K562 (cell line): Measurements from ENCODE around the gene AHCYL2. TPM values are rescaled to one million over a fixed set of nuclear protein-coding genes. Genes with fewer than 3 reads are reported as not detected.
A peak's percentile ranks its signal among the peaks of the same experiment; 100 is the strongest.

Source experiments
- ATAC-seq: fragments of 200-7000 bp; cut with Tn5 transposase; 3 replicates; pipeline ENCODE4 v1.9.1; 2020; ENCODE audit warnings: moderate library complexity
- BruUV-seq: library from RNA; stranded (reverse); fragments of 400-500 nt; replicated peaks from 2 replicates; lab custom pipeline; 2021; lab: Mats Ljungman, UMichigan
- CTCF ChIA-PET: fragments of 300-600 bp; formaldehyde crosslinking; extraction: SDS; loops from one replicate; lab custom pipeline; 2021; ENCODE audit warnings: low intra/inter-chr PET ratio; lab: Yijun Ruan, JAX
- POLR2A ChIA-PET: fragments of 300-600, 350-650 bp; sonication (Branson Sonifier 250); formaldehyde crosslinking; extraction: SDS; loops from one replicate; lab custom pipeline; 2021; ENCODE audit warnings: antibody characterized with exemption, inconsistent platforms; lab: Yijun Ruan, JAX
- DNase-seq, 4 experiments: peaks; one replicate each; pipeline versions ENCODE4 v3.0.0 to v3.0.0-alpha.2; 2011 to 2018; ENCODE audit warnings: low spot score in 3 of 4, mixed read lengths in 3 of 4; ENCODE audit errors: extremely low read depth in 1 of 4
- FAIRE-seq: peaks from 2 replicates; lab custom pipeline; 2011; peaks lifted over from hg19 to GRCh38; lab: Jason Lieb, UNC
- H2AFZ ChIP-seq: 2 replicates; pipeline ENCODE4 v1.6.0; 2011; ENCODE audit warnings: low read depth, low read length, control low read depth, inconsistent platforms
- H3K27ac ChIP-seq: fragments of 200-600 bp; 3 replicates; pipeline ENCODE4 v1.8.0; 2011; ENCODE audit warnings: low read depth, mild to moderate bottlenecking, control low read depth, inconsistent platforms, low read length, moderate library complexity, mixed read lengths; ENCODE audit errors: extremely low read depth
- H3K27me3 ChIP-seq, 2 experiments: fragments of 300-600 bp in 1 of 2; 2 replicates in 1 of 2; 3 replicates in 1 of 2; pipeline versions ENCODE4 v1.6.0 to v1.8.0; 2011; ENCODE audit warnings: inconsistent platforms in 2 of 2, low read length in 2 of 2, mild to moderate bottlenecking in 1 of 2, mixed read lengths in 1 of 2, moderate library complexity in 1 of 2; ENCODE audit not compliant: control insufficient read depth in 2 of 2, insufficient read depth in 2 of 2
- H3K36me3 ChIP-seq: fragments of 300-600 bp; 3 replicates; pipeline ENCODE4 v1.8.0; 2011; ENCODE audit warnings: mild to moderate bottlenecking, low read length, inconsistent platforms; ENCODE audit not compliant: control insufficient read depth, insufficient read depth
- H3K4me1 ChIP-seq, 2 experiments: fragments of 200-600 bp in 1 of 2; replicated peaks in 1 of 2; 2 replicates in 1 of 2; 3 replicates in 1 of 2; pipeline versions ENCODE4 v1.5.1 to v1.8.0; 2011; ENCODE audit warnings: inconsistent platforms in 2 of 2, low read length in 2 of 2, mild to moderate bottlenecking in 1 of 2, mixed read lengths in 1 of 2, moderate library complexity in 1 of 2; ENCODE audit not compliant: control insufficient read depth in 2 of 2, insufficient read depth in 2 of 2
- H3K4me2 ChIP-seq: 2 replicates; pipeline ENCODE4 v1.6.1; 2011; ENCODE audit warnings: low read length, control low read depth, inconsistent platforms, mixed read lengths; ENCODE audit not compliant: insufficient read depth
- H3K4me3 ChIP-seq: fragments of 200-600 bp; sonication (generic), shearing (Covaris generic); 2 replicates; pipeline ENCODE4 v1.5.1; 2016; ENCODE audit warnings: control low read depth, inconsistent platforms
- H3K79me2 ChIP-seq: fragments of 200-600 bp; 3 replicates; pipeline ENCODE4 v1.8.0; 2011; ENCODE audit warnings: low read length, inconsistent platforms; ENCODE audit not compliant: control insufficient read depth, insufficient read depth
- H3K9ac ChIP-seq, 2 experiments: 2 replicates each; pipeline versions ENCODE4 v1.6.0 to v1.6.1; 2011; ENCODE audit warnings: low read depth in 2 of 2, low read length in 2 of 2, control low read depth in 1 of 2, inconsistent platforms in 1 of 2, mild to moderate bottlenecking in 1 of 2, mixed read lengths in 1 of 2; ENCODE audit not compliant: insufficient read depth in 1 of 2
- H3K9me1 ChIP-seq: one replicate; pipeline ENCODE4 v1.6.0; 2011; ENCODE audit warnings: inconsistent platforms, mild to moderate bottlenecking, low read length, moderate library complexity; ENCODE audit not compliant: control insufficient read depth, insufficient read depth
- H3K9me3 ChIP-seq: replicated peaks from 2 replicates; pipeline ENCODE4 v1.5.1; 2011; ENCODE audit warnings: low read depth, low read length, inconsistent platforms; ENCODE audit not compliant: control insufficient read depth, insufficient read depth
- H4K20me1 ChIP-seq: replicated peaks from 2 replicates; pipeline ENCODE4 v1.6.1; 2011; ENCODE audit warnings: low read length, inconsistent platforms, mixed read lengths; ENCODE audit not compliant: control insufficient read depth, insufficient read depth
- CEBPB ChIP-seq: fragments of 450-650 bp; IDR thresholded peaks from 2 replicates; pipeline ENCODE4 v1.6.1; 2016; ENCODE audit warnings: missing genetic modification characterization, missing compliant biosample characterization
- DACH1 ChIP-seq: fragments of 450-650 bp; IDR thresholded peaks from 2 replicates; pipeline ENCODE4 v1.6.1; 2018; ENCODE audit not compliant: partially characterized antibody
- DNMT1 ChIP-seq: fragments of 450-650 bp; IDR thresholded peaks from 2 replicates; pipeline ENCODE4 v1.6.1; 2016; ENCODE audit warnings: antibody characterized with exemption, mild to moderate bottlenecking
- ETV5 ChIP-seq: sonication (generic); formaldehyde crosslinking; IDR thresholded peaks from 2 replicates; pipeline ENCODE4 v1.4.0; 2020; ENCODE audit warnings: low read depth, mild to moderate bottlenecking, missing genetic modification reagents
- GABPA ChIP-seq: fragments of 200-800 bp; sonication (Bioruptor generic); conservative IDR thresholded peaks from 2 replicates; pipeline ENCODE4 v1.6.1; 2016; ENCODE audit warnings: low read depth, missing genetic modification characterization, missing compliant biosample characterization
- KDM5B ChIP-seq: fragments of 200-600 bp; sonication (generic); IDR thresholded peaks from 2 replicates; pipeline ENCODE4 v1.6.1; 2012; ENCODE audit warnings: low read depth, mild to moderate bottlenecking, moderate library complexity, low read length, control low read depth, inconsistent platforms; ENCODE audit not compliant: insufficient replicate concordance
- PHF8 ChIP-seq: fragments of 200-600 bp; sonication (generic); IDR thresholded peaks from 2 replicates; pipeline ENCODE4 v1.6.1; 2012; ENCODE audit warnings: mixed run types, mild to moderate bottlenecking, inconsistent platforms, low read length, moderate library complexity, borderline replicate concordance
- STAG1 ChIP-seq: sonication (generic); formaldehyde crosslinking; IDR thresholded peaks from 2 replicates; pipeline ENCODE4 v1.5.0; 2020; ENCODE audit warnings: missing genetic modification reagents, borderline replicate concordance
- ZNF175 ChIP-seq: fragments of 200-800 bp; sonication (Bioruptor generic); IDR thresholded peaks from 2 replicates; pipeline ENCODE4 v1.6.1; 2016; ENCODE audit warnings: low read depth, mild to moderate bottlenecking, missing genetic modification characterization, missing compliant biosample characterization
- WGBS: fragments of 100-300 bp; shearing (Covaris generic); methylation state at CpG from one replicate; pipeline ENCODE4 v1.1.6; 2016; ENCODE audit warnings: low coverage, mixed read lengths; ENCODE audit not compliant: insufficient coverage; ENCODE audit errors: missing lambda C conversion rate; 5-methylcytosine and 5-hydroxymethylcytosine counted together
- in situ Hi-C: fragments of 300-500 bp; cut with MboI; formaldehyde crosslinking; loops from 4 replicates; pipeline ENCODE4 v1.15.0; 2018; ENCODE audit warnings: inconsistent platforms, mixed read lengths
- intact Hi-C: fragments of 100-400 bp; cut with micrococcal nuclease; formaldehyde crosslinking; loops from 2 replicates; pipeline ENCODE4 v1.14.2; 2022
- polyA plus RNA-seq, 8 experiments: library from polyadenylated mRNA; depleted of rRNA in 4 of 8; stranded (reverse) in 5 of 8; unstranded in 3 of 8; fragments of >200 nt; fragmentation: Nextera tagmentation in 2 of 8; fragmentation: Illumina TruSeq in 1 of 8; extraction: Ambion mirVana in 2 of 8; extraction: Trizol in 1 of 8; gene quantifications; 2 replicates each; pipeline versions ENCODE4 v1.2.1 to v1.2.3, GENCODE V29; 2011 to 2014; ENCODE audit warnings: inconsistent platforms in 1 of 8, missing spikeins in 1 of 8
- total RNA-seq, 7 experiments: library from RNA; depleted of rRNA in 6 of 7; stranded (reverse); fragments of >200 nt in 6 of 7; fragmentation: Illumina TruSeq in 2 of 7; extraction: Trizol in 2 of 7; gene quantifications; 2 replicates each; pipeline versions ENCODE4 v1.2.1 to v1.2.3, GENCODE V29; 2011 to 2021; ENCODE audit warnings: low replicate concordance in 1 of 7

Gene AHCYL2
- total and polyA plus RNA-seq, 9 of the 15 experiments (the other 6 are each of a cell fraction or from before 2014, with no cell fraction given): 0.93 to 10.5 (median 5.2) TPM

GRCh38 chr7:129426482-129426881, 201.7 kb downstream of the AHCYL2 start:
- Histone ChIP-seq H3K4me3 (no peak overlapping the region), H4K20me1 (no peaks in the 10 kb centered on the region), H3K9ac (no peak overlapping the region), H3K9me3 (no peaks in the 10 kb centered on the region), H2AFZ (no peak overlapping the region), H3K27me3 (no peaks in the 10 kb centered on the region), H3K4me1 (peaks cover 7 to 23% of the 10 kb centered on the region in 2 experiments; a peak in 4 of 5 replicates), H3K4me2 (no peak overlapping the region), H3K79me2 (no peaks in the 10 kb centered on the region), H3K9me1 (no peaks in the 10 kb centered on the region), H3K36me3 (no peaks in the 10 kb centered on the region), H3K27ac (no peak overlapping the region)
- no peak for DNase-seq
- POLR2A ChIA-PET: interaction anchor here (0.5 to 3.7 kb wide), 3 partner anchors 8 to 474 kb away, joined by 3 to 44 read pairs (median 3); partner anchors contain the start of gene STRIP2
- intact Hi-C loops (no loop called here), in situ Hi-C loops (no loop called here)
- no peak for FAIRE-seq
- ATAC-seq: no peak
- TF ChIP-seq DNMT1 (no peak), PHF8 (0 out of 2 replicates have a peak, but pooled peaks have one; percentile 13)
- no TSS peak for BruUV-seq
- CTCF ChIA-PET: no interaction called here

DNA sequence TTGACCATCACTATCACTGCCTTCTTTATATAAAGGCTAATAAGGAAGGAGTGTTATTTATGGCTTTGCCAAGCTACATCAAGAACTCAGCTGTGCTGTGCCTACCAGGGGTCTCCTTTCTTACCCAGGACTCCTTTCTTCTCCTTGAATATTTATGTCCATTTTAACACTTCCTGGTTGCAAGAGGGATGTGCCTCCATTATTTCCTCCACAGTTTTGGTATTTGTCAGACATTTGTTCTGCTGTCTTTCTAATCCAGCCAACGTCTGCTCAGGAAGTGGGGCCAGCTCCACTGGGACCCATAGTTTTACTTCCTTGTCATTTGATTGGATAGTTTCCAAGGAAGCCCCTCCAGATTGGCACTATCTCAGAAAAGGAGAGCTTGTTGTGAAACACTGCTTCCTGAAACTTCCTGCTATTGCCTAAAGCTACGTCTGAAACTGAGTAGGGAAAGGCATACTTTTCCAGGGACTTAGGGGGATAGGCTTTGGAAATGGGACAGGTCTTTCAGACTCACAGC, 202.8 kb downstream of the AHCYL2 start:
- no peak for ATAC-seq
- Histone ChIP-seq H2AFZ (peak overlapping the region; percentile 41), H3K36me3 (no peaks in the 10 kb centered on the region), H3K4me1 (peaks cover 5 to 30% of the 10 kb centered on the region in 2 experiments; a peak in 4 of 5 replicates), H3K4me3 (no peak overlapping the region), H3K27me3 (no peaks in the 10 kb centered on the region), H3K9me1 (no peaks in the 10 kb centered on the region), H3K9ac (no peak overlapping the region), H3K4me2 (no peak overlapping the region), H3K27ac (no peak overlapping the region), H4K20me1 (no peaks in the 10 kb centered on the region), H3K9me3 (no peaks in the 10 kb centered on the region), H3K79me2 (no peaks in the 10 kb centered on the region)
- peak; percentile 26; the same call in 1 of the 2 replicates for TF ChIP-seq ETV5 (CRISPR knock-in tag)
- TF ChIP-seq ZNF175 (CRISPR knock-in tag): 0 out of 2 replicates have a peak, but pooled peaks have one; percentile 51
- no peak for TF ChIP-seq STAG1 (CRISPR knock-in tag)
- no peak for TF ChIP-seq KDM5B
- TF ChIP-seq GABPA (tag): 0 out of 2 replicates have a peak, but pooled peaks have one; percentile 16
- TF ChIP-seq DACH1: no peak
- TF ChIP-seq CEBPB (tag): 0 out of 2 replicates have a peak, but pooled peaks have one; percentile 17
- intact Hi-C loops (no loop called here), in situ Hi-C loops (no loop called here)
- ChIA-PET POLR2A (interaction anchor here (1.5 to 1.7 kb wide), 2 partner anchors 10 to 12 kb away, joined by 3 to 4 read pairs; no protein-coding TSS in a partner anchor), CTCF (interaction anchor here (0.6 kb wide), 1 partner anchor 42 kb away, joined by 3 read pairs; no protein-coding TSS in a partner anchor)
- DNase-seq: no peak
- no peak for FAIRE-seq
- no TSS peak for BruUV-seq
- WGBS: 14% methylated on average over 2 of the region's 2 CpGs
